Activated CD4-positive, alpha-beta T cell treated with anti-CD3 and anti-CD28 coated beads, Interleukin-2, amount 10 ng/mL, durations not matched to agents 7 days and 5 days (primary cell): ENCODE results near the gene SIM1. TPM values are rescaled to one million over a fixed set of nuclear protein-coding genes. Genes with fewer than 3 reads are reported as not detected.

Source experiments
- CTCF ChIA-PET: fragments of 350-600 bp; sonication (Branson Sonifier 250); formaldehyde crosslinking; loops from one replicate; lab custom pipeline; 2021; ENCODE audit warnings: antibody characterized with exemption; lab: Charles Lee
- POLR2A ChIA-PET: fragments of 350-600 bp; sonication (Branson Sonifier 250); formaldehyde crosslinking; loops from one replicate; lab custom pipeline; 2021; ENCODE audit warnings: antibody characterized with exemption; lab: Charles Lee
- DNase-seq: peaks from one replicate; pipeline ENCODE4 v3.0.0-alpha.2; 2020
- H3K27ac Mint-ChIP-seq: one replicate; pipeline ENCODE4 v1.8.0; 2021; ENCODE audit warnings: mild to moderate bottlenecking, moderate library complexity, mixed read lengths
- H3K27me3 Mint-ChIP-seq: one replicate; pipeline ENCODE4 v1.8.0; 2021; ENCODE audit warnings: mixed read lengths
- H3K36me3 Mint-ChIP-seq: one replicate; pipeline ENCODE4 v1.8.0; 2021; ENCODE audit warnings: low read depth, mixed read lengths
- H3K4me1 Mint-ChIP-seq: one replicate; pipeline ENCODE4 v1.8.0; 2021; ENCODE audit warnings: mixed read lengths
- H3K4me3 Mint-ChIP-seq: one replicate; pipeline ENCODE4 v1.8.0; 2021; ENCODE audit warnings: mild to moderate bottlenecking, moderate library complexity, mixed read lengths
- H3K9me3 Mint-ChIP-seq: one replicate; pipeline ENCODE4 v1.8.0; 2021; ENCODE audit warnings: mixed read lengths
- total RNA-seq, 2 experiments: library from RNA; stranded (reverse); gene quantifications; one replicate each; pipeline ENCODE4 v1.2.3, GENCODE V29; 2021

Gene SIM1
- total RNA-seq, 2 experiments from 2014 or later, result not detected

DNA sequence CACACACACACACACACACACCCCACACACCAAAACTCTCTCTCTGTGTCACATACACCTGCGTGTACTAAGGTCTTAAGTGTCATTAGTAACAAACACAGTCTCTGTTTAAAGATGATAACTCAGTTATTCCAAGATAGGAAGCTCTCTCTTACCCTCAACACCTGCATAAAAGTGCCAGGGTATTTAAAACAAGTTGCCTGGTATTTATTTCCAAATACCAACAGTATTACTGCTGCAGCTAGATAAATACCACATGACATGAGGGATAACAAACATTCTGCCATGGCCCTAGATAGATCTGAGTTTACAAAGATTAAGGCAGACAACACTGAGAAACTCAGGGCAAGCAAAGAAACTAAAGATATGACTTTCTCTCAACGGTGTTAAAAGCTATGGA lies 118.5 kb downstream of the SIM1 start:
- no peak overlapping the region for H3K4me3 Mint-ChIP-seq
- peaks cover 1% of the 10 kb centered on the region for H3K4me1 Mint-ChIP-seq
- no peak for DNase-seq
- ChIA-PET CTCF (no interaction called here), POLR2A (no interaction called here)
- H3K27ac Mint-ChIP-seq, result no peak overlapping the region
- H3K9me3 Mint-ChIP-seq, result no peaks in the 10 kb centered on the region
- peaks cover 2% of the 10 kb centered on the region for H3K27me3 Mint-ChIP-seq
- H3K36me3 Mint-ChIP-seq, result no peaks in the 10 kb centered on the region

DNA sequence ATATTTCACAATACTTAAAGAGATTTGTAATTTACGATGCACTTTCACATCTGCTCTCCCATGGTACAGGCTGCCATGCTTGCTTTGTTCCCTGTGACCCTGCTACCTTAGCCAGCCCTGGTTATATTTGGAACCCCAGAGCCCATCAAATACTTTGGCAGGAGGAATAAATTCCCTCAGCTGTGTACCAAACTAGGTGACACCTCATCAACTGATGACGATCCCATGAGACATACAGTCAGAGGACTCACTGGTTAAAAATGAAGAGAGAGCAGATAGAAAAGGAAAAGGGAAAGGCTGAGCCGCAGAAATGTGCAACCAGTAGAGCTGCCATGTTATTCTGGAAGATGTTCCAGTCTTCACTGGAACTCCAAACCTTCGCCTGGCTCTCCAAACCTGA lies 120.0 kb downstream of the SIM1 start:
- Mint-ChIP-seq H3K27me3 (peaks cover 5% of the 10 kb centered on the region), H3K4me1 (peaks cover 1% of the 10 kb centered on the region), H3K9me3 (no peaks in the 10 kb centered on the region), H3K4me3 (no peak overlapping the region), H3K36me3 (no peaks in the 10 kb centered on the region), H3K27ac (no peak overlapping the region)
- CTCF ChIA-PET, result no interaction called here
- DNase-seq, result no peak
- POLR2A ChIA-PET, result no interaction called here

DNA sequence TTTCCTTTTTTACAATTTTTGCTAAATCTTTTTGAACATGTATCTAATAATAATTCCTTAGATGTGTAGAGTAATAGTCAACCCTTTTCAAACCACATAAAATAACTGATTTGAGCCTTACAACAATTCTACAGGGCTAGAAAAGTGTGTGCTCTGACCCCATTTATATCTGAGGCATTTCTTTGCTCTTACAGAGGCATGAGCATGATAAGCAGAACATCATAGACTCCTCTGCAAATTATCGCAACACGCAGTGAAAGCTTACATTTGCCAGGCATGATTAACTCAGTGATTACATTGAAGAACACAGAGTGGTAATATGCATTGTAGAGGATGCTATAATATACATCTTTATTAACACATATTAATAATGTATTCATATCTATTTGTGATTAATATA lies 120.4 kb downstream of the SIM1 start:
- H3K36me3 Mint-ChIP-seq, result no peaks in the 10 kb centered on the region
- no peak for DNase-seq
- POLR2A ChIA-PET, result no interaction called here
- no peak overlapping the region for H3K4me3 Mint-ChIP-seq
- no peaks in the 10 kb centered on the region for H3K9me3 Mint-ChIP-seq
- H3K27me3 Mint-ChIP-seq, result peaks cover 5% of the 10 kb centered on the region
- no peak overlapping the region for H3K27ac Mint-ChIP-seq
- peaks cover 1% of the 10 kb centered on the region for H3K4me1 Mint-ChIP-seq
- CTCF ChIA-PET, result no interaction called here

DNA sequence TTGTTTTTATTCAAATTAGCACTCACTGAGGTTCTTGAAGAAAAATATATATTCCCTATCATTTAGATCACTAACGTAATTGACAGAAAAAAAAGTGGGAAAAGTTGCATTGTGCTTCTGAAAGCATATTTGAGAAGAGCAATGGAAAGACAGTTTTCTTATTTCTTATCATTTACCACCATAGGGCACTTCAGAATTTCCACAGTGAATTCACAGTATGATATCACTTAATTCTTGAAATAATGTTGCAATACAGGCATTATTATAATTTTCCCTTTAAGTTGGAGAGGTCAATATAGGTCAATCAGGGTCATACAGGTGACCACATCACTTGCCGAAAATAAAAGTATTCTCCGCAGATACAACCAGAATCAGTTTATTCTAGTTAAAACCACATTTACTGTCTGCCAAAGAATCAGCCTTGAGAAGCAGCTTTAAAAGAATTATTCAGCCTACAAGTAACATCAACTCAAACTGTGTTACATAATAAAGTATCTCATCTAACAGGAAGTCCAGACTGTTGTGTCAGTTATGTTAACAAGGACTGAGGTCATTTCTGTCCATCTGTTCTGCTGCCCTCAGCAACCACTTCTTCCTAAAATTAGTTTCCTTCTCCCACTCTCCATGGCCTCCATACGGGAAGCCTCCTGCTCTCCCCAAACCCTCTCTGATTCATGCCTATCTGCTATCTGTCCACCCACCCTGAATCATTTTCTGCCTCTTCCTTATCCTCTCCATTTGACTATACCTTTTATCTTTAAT lies 121.2 kb downstream of the SIM1 start:
- Mint-ChIP-seq H3K27ac (no peak overlapping the region), H3K9me3 (no peaks in the 10 kb centered on the region), H3K4me3 (no peak overlapping the region), H3K36me3 (no peaks in the 10 kb centered on the region), H3K27me3 (peaks cover 5% of the 10 kb centered on the region), H3K4me1 (peaks cover 1% of the 10 kb centered on the region)
- ChIA-PET POLR2A (no interaction called here), CTCF (interaction anchor here (0.6 kb wide), 1 partner anchor 8 kb away, joined by 3 read pairs; no protein-coding TSS in a partner anchor)
- DNase-seq, result no peak

DNA sequence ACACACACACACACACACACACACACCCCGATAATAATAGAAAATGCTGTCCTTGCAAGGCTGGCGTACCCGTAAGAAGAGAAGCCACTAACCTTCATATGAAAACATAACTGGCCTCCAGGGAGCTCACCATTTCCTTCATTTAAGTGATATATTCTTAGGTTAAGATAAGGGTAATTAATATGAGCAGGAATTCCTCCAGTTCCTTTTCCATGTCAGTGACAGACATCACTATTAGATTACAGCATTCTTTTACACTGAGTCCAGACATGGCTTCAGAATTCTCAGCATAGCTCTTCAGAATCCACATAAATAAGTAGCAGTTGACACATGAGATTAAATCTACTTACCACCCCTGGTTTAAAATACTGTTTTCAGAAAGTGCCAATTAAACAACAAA lies 121.9 kb downstream of the SIM1 start:
- ChIA-PET CTCF (no interaction called here), POLR2A (no interaction called here)
- H3K36me3 Mint-ChIP-seq, result no peaks in the 10 kb centered on the region
- H3K27ac Mint-ChIP-seq, result no peak overlapping the region
- H3K4me1 Mint-ChIP-seq, result peaks cover under 1% of the 10 kb centered on the region
- no peak for DNase-seq
- H3K4me3 Mint-ChIP-seq, result no peak overlapping the region
- peaks cover 5% of the 10 kb centered on the region for H3K27me3 Mint-ChIP-seq
- H3K9me3 Mint-ChIP-seq, result no peaks in the 10 kb centered on the region

DNA sequence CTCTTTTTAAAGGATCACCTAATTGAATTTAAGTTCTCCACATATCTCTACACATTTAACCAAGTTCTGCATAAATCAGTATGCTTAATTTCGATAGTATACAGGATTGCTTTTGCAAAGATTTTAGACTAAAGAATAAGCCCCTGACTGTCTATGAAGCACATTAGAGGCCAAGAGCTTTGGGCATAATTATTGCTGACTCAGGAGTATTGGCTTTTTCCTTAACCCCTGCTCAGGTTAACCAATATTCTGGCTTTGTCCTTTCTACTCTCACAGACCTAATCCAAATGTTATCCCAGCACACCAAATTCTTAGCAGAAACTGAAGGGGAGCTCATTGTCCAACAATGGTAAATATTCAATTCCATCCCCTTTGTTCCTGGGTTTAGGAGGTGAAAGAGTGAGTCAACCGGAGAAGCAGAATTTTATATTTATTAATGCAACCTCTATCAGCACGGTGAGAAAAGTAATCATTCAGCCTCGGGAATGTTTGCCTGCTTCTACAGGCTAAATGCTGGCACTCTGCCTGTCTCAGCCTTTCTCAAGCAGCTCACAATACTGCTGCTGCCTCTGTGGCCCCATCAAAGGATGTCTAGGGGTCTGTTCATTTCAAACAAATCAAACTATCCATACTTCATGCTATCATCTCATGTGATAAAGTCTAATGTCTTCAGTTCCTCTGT lies 125.0 kb downstream of the SIM1 start:
- ChIA-PET POLR2A (no interaction called here), CTCF (no interaction called here)
- DNase-seq, result no peak
- Mint-ChIP-seq H3K27me3 (peaks cover 8% of the 10 kb centered on the region), H3K4me1 (no peaks in the 10 kb centered on the region), H3K4me3 (no peak overlapping the region), H3K27ac (no peak overlapping the region), H3K9me3 (no peaks in the 10 kb centered on the region), H3K36me3 (no peaks in the 10 kb centered on the region)

DNA sequence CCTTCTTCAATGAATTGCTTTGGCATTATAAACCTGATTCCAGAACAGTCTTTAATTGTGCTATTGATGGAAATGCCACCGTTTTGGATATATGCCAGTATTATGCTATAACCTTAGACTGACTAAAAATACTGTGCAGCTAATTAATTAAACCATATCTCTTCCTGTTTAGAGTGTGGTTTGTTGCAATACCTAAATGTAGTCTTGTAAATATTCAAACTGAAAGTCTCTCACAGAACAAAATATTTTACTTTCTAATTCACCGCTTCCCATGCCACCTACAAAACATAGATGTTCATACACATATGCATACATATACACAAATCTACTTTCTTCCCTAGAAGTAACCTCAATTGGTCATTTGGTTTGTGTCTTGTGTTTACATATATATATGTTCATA lies 126.6 kb downstream of the SIM1 start:
- Mint-ChIP-seq H3K27ac (no peak overlapping the region), H3K27me3 (peaks cover 6% of the 10 kb centered on the region), H3K9me3 (no peaks in the 10 kb centered on the region), H3K4me1 (no peaks in the 10 kb centered on the region), H3K4me3 (no peak overlapping the region), H3K36me3 (no peaks in the 10 kb centered on the region)
- ChIA-PET CTCF (no interaction called here), POLR2A (no interaction called here)
- no peak for DNase-seq

DNA sequence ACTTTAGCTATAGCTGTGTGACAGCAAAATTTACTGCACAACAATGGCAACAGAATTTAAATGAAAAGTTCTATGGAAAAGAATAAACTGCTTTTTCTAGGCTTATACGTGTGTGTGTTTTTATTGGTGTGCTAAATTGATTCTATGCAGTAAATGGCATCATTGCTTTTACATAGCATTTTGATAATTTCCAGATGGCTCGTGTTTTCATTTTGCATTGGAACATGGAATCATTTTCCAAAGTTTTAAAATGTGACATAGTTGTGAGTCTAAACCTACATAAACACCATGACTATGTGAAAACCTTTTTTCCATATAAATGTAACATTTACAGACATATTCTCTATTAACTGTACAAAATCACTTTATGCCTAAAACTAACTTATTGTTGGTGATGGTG lies 127.8 kb downstream of the SIM1 start:
- Mint-ChIP-seq H3K36me3 (no peaks in the 10 kb centered on the region), H3K27ac (no peak overlapping the region), H3K4me1 (no peaks in the 10 kb centered on the region), H3K27me3 (peaks cover 6% of the 10 kb centered on the region), H3K9me3 (no peaks in the 10 kb centered on the region), H3K4me3 (no peak overlapping the region)
- POLR2A ChIA-PET, result no interaction called here
- CTCF ChIA-PET, result no interaction called here
- no peak for DNase-seq

DNA sequence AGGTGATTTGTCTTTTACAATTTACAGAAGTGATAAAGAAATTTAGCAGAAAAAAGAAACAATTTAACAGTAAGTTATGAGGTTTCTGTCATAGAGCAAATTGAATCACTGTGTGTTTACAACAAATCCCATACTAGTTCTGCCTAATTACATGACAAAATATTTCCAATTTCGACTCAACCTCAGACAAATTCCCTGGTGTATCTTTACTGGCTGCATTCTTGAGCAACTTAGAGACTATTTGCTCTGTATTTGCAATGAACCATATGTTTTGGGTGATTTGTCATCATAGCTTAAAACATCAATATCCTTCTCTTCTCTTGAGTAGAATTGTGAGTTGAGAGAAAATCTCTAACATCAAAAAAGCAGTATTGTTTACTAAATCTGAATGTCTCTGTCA lies 128.7 kb downstream of the SIM1 start:
- Mint-ChIP-seq H3K36me3 (no peaks in the 10 kb centered on the region), H3K27me3 (peaks cover 6% of the 10 kb centered on the region), H3K4me1 (no peaks in the 10 kb centered on the region), H3K4me3 (no peak overlapping the region), H3K27ac (no peak overlapping the region), H3K9me3 (no peaks in the 10 kb centered on the region)
- CTCF ChIA-PET, result interaction anchor here (0.8 kb wide), 1 partner anchor 8 kb away, joined by 3 read pairs; no protein-coding TSS in a partner anchor
- DNase-seq, result no peak
- POLR2A ChIA-PET, result no interaction called here
